PC-9 (cell line): ENCODE data around the gene MCC. TPM values are rescaled to one million over a fixed set of nuclear protein-coding genes. Genes with fewer than 3 reads are reported as not detected.
"Not testable (repeated sequence)": the region's sequence is repeated elsewhere in the genome, so short reads cannot be mapped to it uniquely, and the experiment has no call there.

Experiments used
- BruUV-seq: library from RNA; stranded (reverse); fragments of 400-500 nt; replicated peaks from 2 replicates; lab custom pipeline; 2021; lab: Mats Ljungman, UMichigan
- CTCF ChIA-PET: fragments of 300-600 bp; sonication (Branson Sonifier 250); formaldehyde crosslinking; loops from one replicate; lab custom pipeline; 2022; ENCODE audit warnings: antibody characterized with exemption; lab: Charles Lee
- POLR2A ChIA-PET: fragments of 300-600 bp; sonication (Branson Sonifier 250); formaldehyde crosslinking; loops from one replicate; lab custom pipeline; 2022; ENCODE audit warnings: antibody characterized with exemption; ENCODE audit not compliant: unreplicated experiment; lab: Charles Lee
- DNase-seq, 2 experiments: peaks; one replicate each; pipeline versions ENCODE4 v3.0.0 to v3.0.0-alpha.2; 2015 to 2022; ENCODE audit warnings: mixed read lengths in 1 of 2
- H2AFZ ChIP-seq: fragments of 200-600 bp; sonication (generic); 2 replicates; pipeline ENCODE4 v1.8.1; 2017; ENCODE audit warnings: antibody characterized with exemption
- H3F3A ChIP-seq: fragments of 200-600 bp; sonication (generic); 2 replicates; pipeline ENCODE4 v1.8.1; 2017; ENCODE audit warnings: antibody characterized with exemption, mild to moderate bottlenecking, low read depth; ENCODE audit not compliant: insufficient read depth
- H3K27ac ChIP-seq: fragments of 200-600 bp; sonication (generic); 2 replicates; pipeline ENCODE4 v1.6.1; 2016; ENCODE audit warnings: mixed run types
- H3K27me3 ChIP-seq: fragments of 200-600 bp; sonication (generic); 2 replicates; pipeline ENCODE4 v1.6.1; 2016; ENCODE audit warnings: low read depth, mixed run types; ENCODE audit not compliant: insufficient read depth
- H3K36me3 ChIP-seq: fragments of 200-600 bp; sonication (generic); 2 replicates; pipeline ENCODE4 v1.6.1; 2016; ENCODE audit warnings: low read depth, mixed run types
- H3K4me1 ChIP-seq: fragments of 200-600 bp; sonication (generic); replicated peaks from 2 replicates; pipeline ENCODE4 v1.6.1; 2016; ENCODE audit warnings: mixed run types; ENCODE audit not compliant: insufficient read depth
- H3K4me2 ChIP-seq: fragments of 200-600 bp; sonication (generic); 2 replicates; pipeline ENCODE4 v1.6.1; 2017; ENCODE audit warnings: mixed run types
- H3K4me3 ChIP-seq: fragments of 200-600 bp; sonication (generic); 2 replicates; pipeline ENCODE4 v1.6.1; 2016; ENCODE audit warnings: mixed run types
- H3K79me2 ChIP-seq: fragments of 200-600 bp; sonication (generic); 2 replicates; pipeline ENCODE4 v1.6.1; 2017; ENCODE audit warnings: low read depth, mixed run types
- H3K9me2 ChIP-seq: fragments of 200-600 bp; sonication (generic); 2 replicates; pipeline ENCODE4 v1.8.1; 2017; ENCODE audit warnings: mild to moderate bottlenecking; ENCODE audit not compliant: insufficient read depth
- H3K9me3 ChIP-seq: fragments of 200-600 bp; sonication (generic); 2 replicates; pipeline ENCODE4 v1.8.1; 2016; ENCODE audit warnings: low read depth; ENCODE audit not compliant: insufficient read depth
- H4K20me1 ChIP-seq: fragments of 200-600 bp; sonication (generic); 2 replicates; pipeline ENCODE4 v1.8.1; 2017; ENCODE audit not compliant: insufficient read depth
- EZH2 ChIP-seq: fragments of 200-600 bp; sonication (generic); IDR thresholded peaks from 2 replicates; pipeline ENCODE4 v1.8.0; 2017; ENCODE audit warnings: antibody characterized with exemption, low read depth
- intact Hi-C: fragments of 100-400 bp; cut with micrococcal nuclease; formaldehyde crosslinking; loops from one replicate; pipeline ENCODE4 v1.10.0; 2022; ENCODE audit not compliant: unreplicated experiment
- total RNA-seq: library from RNA; stranded (reverse); gene quantifications from 2 replicates; pipeline ENCODE4 v1.2.3, GENCODE V29; 2021
- TF ChIP-seq, protein P1 (sequence below): fragments of 200-600 bp; sonication (generic); conservative IDR thresholded peaks from 2 replicates; pipeline ENCODE4 v1.6.1; 2017; ENCODE audit warnings: mixed run types, antibody characterized with exemption, mild to moderate bottlenecking, moderate library complexity

Gene MCC
- total RNA-seq, 1 experiment from 2014 or later, result 2.5 TPM

DNA sequence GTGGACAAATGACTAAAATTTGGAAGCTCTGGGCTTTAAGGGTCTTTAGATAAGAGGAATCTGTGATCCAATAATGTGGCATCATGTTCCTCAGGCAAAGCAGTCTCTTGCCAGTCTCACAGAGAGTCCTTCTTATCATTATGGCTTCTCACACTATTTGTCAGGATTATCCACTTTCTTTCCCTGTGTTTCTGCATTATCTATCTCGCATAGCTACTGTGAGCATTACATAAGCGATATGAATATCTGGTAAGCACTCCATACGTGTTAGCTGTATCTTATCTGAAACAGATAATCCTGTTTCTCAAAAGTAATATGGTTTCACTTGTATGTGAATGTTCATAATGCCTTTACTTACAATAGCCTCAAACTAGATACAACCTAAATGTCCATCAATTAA, 9.6 kb downstream of the MCC start:
- H3K9me2 ChIP-seq, result no peaks in the 10 kb centered on the region
- no TSS peak for BruUV-seq
- H3K9me3 ChIP-seq, result no peaks in the 10 kb centered on the region
- TF ChIP-seq EZH2, result no peak
- TF ChIP-seq, protein P1, sequence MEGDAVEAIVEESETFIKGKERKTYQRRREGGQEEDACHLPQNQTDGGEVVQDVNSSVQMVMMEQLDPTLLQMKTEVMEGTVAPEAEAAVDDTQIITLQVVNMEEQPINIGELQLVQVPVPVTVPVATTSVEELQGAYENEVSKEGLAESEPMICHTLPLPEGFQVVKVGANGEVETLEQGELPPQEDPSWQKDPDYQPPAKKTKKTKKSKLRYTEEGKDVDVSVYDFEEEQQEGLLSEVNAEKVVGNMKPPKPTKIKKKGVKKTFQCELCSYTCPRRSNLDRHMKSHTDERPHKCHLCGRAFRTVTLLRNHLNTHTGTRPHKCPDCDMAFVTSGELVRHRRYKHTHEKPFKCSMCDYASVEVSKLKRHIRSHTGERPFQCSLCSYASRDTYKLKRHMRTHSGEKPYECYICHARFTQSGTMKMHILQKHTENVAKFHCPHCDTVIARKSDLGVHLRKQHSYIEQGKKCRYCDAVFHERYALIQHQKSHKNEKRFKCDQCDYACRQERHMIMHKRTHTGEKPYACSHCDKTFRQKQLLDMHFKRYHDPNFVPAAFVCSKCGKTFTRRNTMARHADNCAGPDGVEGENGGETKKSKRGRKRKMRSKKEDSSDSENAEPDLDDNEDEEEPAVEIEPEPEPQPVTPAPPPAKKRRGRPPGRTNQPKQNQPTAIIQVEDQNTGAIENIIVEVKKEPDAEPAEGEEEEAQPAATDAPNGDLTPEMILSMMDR, result no peak
- no peaks in the 10 kb centered on the region for H4K20me1 ChIP-seq
- no peak overlapping the region for H3K27ac ChIP-seq
- no peaks in the 10 kb centered on the region for H3K4me1 ChIP-seq
- H3K36me3 ChIP-seq, result no peaks in the 10 kb centered on the region
- no peaks in the 10 kb centered on the region for H3K27me3 ChIP-seq
- H2AFZ ChIP-seq, result no peak overlapping the region
- ChIA-PET CTCF (no interaction called here), POLR2A (no interaction called here)
- no peaks in the 10 kb centered on the region for H3K79me2 ChIP-seq
- H3F3A ChIP-seq, result no peaks in the 10 kb centered on the region
- H3K4me3 ChIP-seq, result no peak overlapping the region
- DNase-seq, result no peak
- intact Hi-C loops, result no loop called here
- no peak overlapping the region for H3K4me2 ChIP-seq

DNA sequence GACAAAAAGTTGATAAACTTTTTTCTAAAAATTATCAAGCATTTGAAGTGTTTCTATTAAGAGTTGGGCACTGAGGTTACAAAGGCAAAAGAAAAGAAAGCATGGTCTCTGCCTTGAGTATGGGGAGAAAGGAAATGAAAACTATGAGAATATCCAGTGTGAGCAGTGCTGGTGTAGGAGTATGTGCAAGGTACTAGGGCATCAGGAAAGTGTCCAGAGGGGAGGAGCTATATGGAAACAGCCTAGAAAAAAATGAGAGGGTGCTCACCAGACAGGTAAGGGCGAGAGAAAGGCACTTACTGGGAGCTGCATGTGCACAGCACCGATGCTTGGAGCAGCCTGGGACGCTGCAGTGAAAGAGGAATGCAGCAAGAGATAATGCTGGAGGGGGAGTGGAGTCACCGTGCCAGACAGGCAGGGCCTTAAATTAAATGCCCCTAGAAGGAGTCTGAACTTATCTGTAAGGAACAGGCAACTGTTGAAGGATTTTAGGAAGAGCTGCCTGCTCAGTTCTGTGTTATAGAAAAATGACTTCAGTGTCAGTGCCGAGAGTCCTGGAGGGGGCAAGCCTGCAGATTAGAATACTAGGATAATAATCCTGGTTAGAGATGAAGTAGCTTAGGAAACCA, 14.0 kb downstream of the MCC start:
- POLR2A ChIA-PET, result interaction anchor here (0.7 kb wide), 1 partner anchor 60 kb away, joined by 4 read pairs; no protein-coding TSS in a partner anchor
- H3K4me2 ChIP-seq, result no peak overlapping the region

DNA sequence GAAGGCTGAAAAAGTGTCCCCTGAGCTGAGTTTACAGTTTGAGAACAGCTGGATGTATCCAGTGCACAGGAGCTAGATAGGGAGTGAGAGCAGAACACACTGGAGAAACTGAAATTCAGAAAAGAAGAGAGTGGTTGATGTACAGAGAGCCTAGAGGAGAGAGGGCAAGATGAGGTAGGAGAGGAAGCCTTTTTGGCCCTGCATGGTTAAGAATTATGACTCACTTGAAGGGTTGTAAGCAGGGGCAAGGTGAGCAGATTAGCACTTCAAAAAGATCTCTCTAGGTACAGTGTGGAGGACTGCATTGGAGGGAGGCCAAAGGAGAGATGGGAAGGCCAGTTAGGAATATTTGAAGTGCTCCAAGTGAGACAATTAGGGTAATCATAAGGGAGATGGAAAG, 25.2 kb downstream of the MCC start:
- BruUV-seq, result no TSS peak
- no peak for TF ChIP-seq EZH2
- TF ChIP-seq, protein P1, result no peak
- Histone ChIP-seq H3K27ac (no peak overlapping the region), H3K27me3 (no peaks in the 10 kb centered on the region), H2AFZ (no peak overlapping the region), H4K20me1 (no peaks in the 10 kb centered on the region), H3K9me2 (0 out of 2 replicates have a peak, but pooled peaks cover 4% of the 10 kb centered on the region), H3K4me1 (no peaks in the 10 kb centered on the region), H3F3A (no peaks in the 10 kb centered on the region), H3K4me2 (no peak overlapping the region), H3K79me2 (no peaks in the 10 kb centered on the region), H3K9me3 (no peaks in the 10 kb centered on the region), H3K36me3 (no peaks in the 10 kb centered on the region), H3K4me3 (no peak overlapping the region)
- intact Hi-C loops, result no loop called here
- POLR2A ChIA-PET, result no interaction called here
- DNase-seq, result no peak
- CTCF ChIA-PET, result no interaction called here

More for the DNA sequence above, 14.0 kb downstream of the MCC start:
- H3K4me1 ChIP-seq, result no peaks in the 10 kb centered on the region
- DNase-seq, result no peak
- H3F3A ChIP-seq, result no peaks in the 10 kb centered on the region
- CTCF ChIA-PET, result no interaction called here
- no peaks in the 10 kb centered on the region for H3K79me2 ChIP-seq
- no peaks in the 10 kb centered on the region for H3K9me2 ChIP-seq
- BruUV-seq, result no TSS peak
- no peaks in the 10 kb centered on the region for H3K27me3 ChIP-seq
- no peak overlapping the region for H2AFZ ChIP-seq
- no peak for TF ChIP-seq EZH2
- TF ChIP-seq, protein P1, result no peak
- no peak overlapping the region for H3K27ac ChIP-seq
- no peak overlapping the region for H3K4me3 ChIP-seq
- intact Hi-C loops, result no loop called here
- H4K20me1 ChIP-seq, result no peaks in the 10 kb centered on the region
- H3K9me3 ChIP-seq, result no peaks in the 10 kb centered on the region
- H3K36me3 ChIP-seq, result no peaks in the 10 kb centered on the region

DNA sequence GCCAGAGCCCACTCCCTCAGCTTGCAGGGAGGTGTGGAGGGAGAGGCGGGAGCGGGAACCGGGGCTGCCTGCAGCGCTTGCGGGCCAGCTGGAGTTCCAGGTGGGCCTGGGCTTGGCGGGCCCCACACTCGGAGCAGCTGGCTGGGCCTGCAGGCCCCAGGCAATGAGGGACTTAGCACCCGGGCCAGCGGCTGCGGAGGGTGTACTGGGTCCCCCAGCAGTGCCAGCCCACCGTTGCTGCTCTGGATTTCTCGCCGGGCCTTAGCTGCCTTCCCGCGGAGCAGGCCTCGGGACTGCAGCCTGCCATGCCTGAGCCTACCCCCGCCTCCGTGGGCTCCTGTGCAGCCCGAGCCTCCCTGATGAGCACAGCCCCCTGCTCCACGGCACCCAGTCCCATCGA, 31.1 kb downstream of the MCC start:
- H3K27me3 ChIP-seq, H3K9me3 ChIP-seq, H4K20me1 ChIP-seq, DNase-seq, H3K4me2 ChIP-seq, H3K9me2 ChIP-seq, H3K36me3 ChIP-seq, H3K27ac ChIP-seq, H3K79me2 ChIP-seq, H2AFZ ChIP-seq, H3F3A ChIP-seq, CTCF ChIA-PET, intact Hi-C loops, POLR2A ChIA-PET, H3K4me1 ChIP-seq, BruUV-seq, H3K4me3 ChIP-seq: not testable (repeated sequence)
